NCI-H2029 treated with DMSO at 0.1 percent for 48 hours (cell line): ENCODE measurements around the gene PBX4.
A peak's percentile ranks its signal among the peaks of the same experiment; 100 is the strongest.

Experiments
- DNase-seq: peaks from one replicate; lab custom pipeline; 2025; lab: John Stamatoyannopoulos, UW

Gene PBX4

GRCh38 chr19:19649155-19649554 is 30.7 kb upstream of the PBX4 start:
- no peak for DNase-seq

GRCh38 chr19:19647037-19647835 is 28.7 kb upstream of the PBX4 start:
- no peak for DNase-seq

- no peak for DNase-seq
Observed at GRCh38 chr19:19645233-19645870, 26.9 kb upstream of the PBX4 start.

- no peak for DNase-seq
Observed at GRCh38 chr19:19644054-19644388, 25.5 kb upstream of the PBX4 start.

- peak; percentile 45 for DNase-seq
Observed at GRCh38 chr19:19643158-19644053, 24.9 kb upstream of the PBX4 start, which contains the start of gene GMIP. GMIP (minus strand) TSS chr19:19643657; CDS start chr19:19643529, 128 bp downstream.

- no peak for DNase-seq
Observed at GRCh38 chr19:19642506-19643157, 24.1 kb upstream of the PBX4 start.

- no peak for DNase-seq
Observed at GRCh38 chr19:19637523-19638251, 19.2 kb upstream of the PBX4 start.

GRCh38 chr19:19637186-19637522 is 18.7 kb upstream of the PBX4 start:
- DNase-seq, result no peak

- DNase-seq, result no peak
Observed at GRCh38 chr19:19636573-19637185, 18.2 kb upstream of the PBX4 start.

- DNase-seq, result no peak
Observed at GRCh38 chr19:19635313-19635702, 16.8 kb upstream of the PBX4 start.

- DNase-seq, result no peak
Observed at GRCh38 chr19:19634516-19635312, 16.2 kb upstream of the PBX4 start.

- no peak for DNase-seq
Observed at GRCh38 chr19:19633711-19634515, 15.4 kb upstream of the PBX4 start.

GRCh38 chr19:19632661-19633060 is 14.2 kb upstream of the PBX4 start:
- no peak for DNase-seq

GRCh38 chr19:19631346-19631745 is 12.9 kb upstream of the PBX4 start:
- no peak for DNase-seq

- DNase-seq, result no peak
Observed at GRCh38 chr19:19630426-19630825, 11.9 kb upstream of the PBX4 start.

GRCh38 chr19:19630062-19630414 is 11.6 kb upstream of the PBX4 start:
- DNase-seq, result no peak

GRCh38 chr19:19628501-19629134 is 10.1 kb upstream of the PBX4 start:
- no peak for DNase-seq

GRCh38 chr19:19627621-19628500 is 9.4 kb upstream of the PBX4 start, which contains the start of gene LPAR2:
LPAR2 (minus strand) TSS chr19:19628220; CDS start chr19:19627275, 945 bp downstream.
- no peak for DNase-seq
